Measurements from ENCODE around the gene NAA20. TPM values are rescaled to one million over a fixed set of nuclear protein-coding genes. Genes with fewer than 3 reads are reported as not detected.
A peak's percentile ranks its signal among the peaks of the same experiment; 100 is the strongest.

NAA20 gene
- total RNA-seq, 1 donor, result 32.6 TPM

DNA sequence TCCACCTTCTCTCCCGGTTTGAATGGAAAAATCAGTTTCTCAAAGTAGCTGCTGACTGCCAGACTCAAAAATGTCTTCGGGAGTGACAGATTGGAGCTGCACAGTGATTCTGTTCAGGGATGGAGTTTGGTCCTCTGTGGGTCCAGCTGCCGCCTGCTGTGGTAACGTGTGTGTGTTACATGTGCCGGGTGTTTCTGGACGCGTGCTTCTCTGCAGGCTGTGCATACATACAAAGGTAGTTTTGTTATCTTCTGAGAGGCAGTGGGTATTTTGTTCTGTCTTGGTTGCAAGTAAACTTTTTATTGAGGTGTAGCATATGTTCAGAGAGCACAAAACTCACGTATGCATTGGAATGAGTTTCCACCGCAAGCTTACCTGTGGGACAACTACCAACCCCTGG, 41.3 kb upstream of the NAA20 start:
- no peak overlapping the region for H2AFZ ChIP-seq (ENCODE audit: low read length)
- no peaks in the 10 kb centered on the region for H3K9me3 ChIP-seq (ENCODE audit: low read depth, low read length)
- peak overlapping the region; percentile 95 for H3K4me3 ChIP-seq (ENCODE audit: insufficient read depth, low read length)
- H3K36me3 ChIP-seq (ENCODE audit: insufficient read depth, low read length), result peaks cover 4% of the 10 kb centered on the region
- H3K4me2 ChIP-seq (ENCODE audit: insufficient read depth, low read length), result peak overlapping the region; percentile 97
- H4K20me1 ChIP-seq (ENCODE audit: insufficient read depth, low read length), result peaks cover 13% of the 10 kb centered on the region
- DNase-seq (ENCODE audit: insufficient read length, low spot score, missing footprints), result no peak
- H3K4me1 ChIP-seq (ENCODE audit: insufficient read depth, low read length), result peaks cover 56% of the 10 kb centered on the region
- peak overlapping the region; percentile 90 for H3K27ac ChIP-seq (ENCODE audit: low read depth, low read length)
- H3K27me3 ChIP-seq (ENCODE audit: insufficient read depth, low read length), result no peaks in the 10 kb centered on the region
- TF ChIP-seq, protein P1, sequence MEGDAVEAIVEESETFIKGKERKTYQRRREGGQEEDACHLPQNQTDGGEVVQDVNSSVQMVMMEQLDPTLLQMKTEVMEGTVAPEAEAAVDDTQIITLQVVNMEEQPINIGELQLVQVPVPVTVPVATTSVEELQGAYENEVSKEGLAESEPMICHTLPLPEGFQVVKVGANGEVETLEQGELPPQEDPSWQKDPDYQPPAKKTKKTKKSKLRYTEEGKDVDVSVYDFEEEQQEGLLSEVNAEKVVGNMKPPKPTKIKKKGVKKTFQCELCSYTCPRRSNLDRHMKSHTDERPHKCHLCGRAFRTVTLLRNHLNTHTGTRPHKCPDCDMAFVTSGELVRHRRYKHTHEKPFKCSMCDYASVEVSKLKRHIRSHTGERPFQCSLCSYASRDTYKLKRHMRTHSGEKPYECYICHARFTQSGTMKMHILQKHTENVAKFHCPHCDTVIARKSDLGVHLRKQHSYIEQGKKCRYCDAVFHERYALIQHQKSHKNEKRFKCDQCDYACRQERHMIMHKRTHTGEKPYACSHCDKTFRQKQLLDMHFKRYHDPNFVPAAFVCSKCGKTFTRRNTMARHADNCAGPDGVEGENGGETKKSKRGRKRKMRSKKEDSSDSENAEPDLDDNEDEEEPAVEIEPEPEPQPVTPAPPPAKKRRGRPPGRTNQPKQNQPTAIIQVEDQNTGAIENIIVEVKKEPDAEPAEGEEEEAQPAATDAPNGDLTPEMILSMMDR (IDR thresholded peaks at IDR 0.05; ENCODE audit: extremely low read depth, low read depth, low read length), result no peak
- peaks cover 53% of the 10 kb centered on the region for H3K79me2 ChIP-seq (ENCODE audit: insufficient read depth, low read length)

GRCh38 chr20:19976595-19977372, 40.4 kb upstream of the NAA20 start:
- peak; percentile 92 for DNase-seq (ENCODE audit: insufficient read length, low spot score, missing footprints)
- Histone ChIP-seq H3K79me2 (ENCODE audit: insufficient read depth, low read length) (peaks cover 62% of the 10 kb centered on the region), H2AFZ (ENCODE audit: low read length) (no peak overlapping the region), H3K4me1 (ENCODE audit: insufficient read depth, low read length) (peaks cover 61% of the 10 kb centered on the region), H3K36me3 (ENCODE audit: insufficient read depth, low read length) (peaks cover 4% of the 10 kb centered on the region), H3K4me2 (ENCODE audit: insufficient read depth, low read length) (peak overlapping the region; percentile 97), H3K9me3 (ENCODE audit: low read depth, low read length) (no peaks in the 10 kb centered on the region), H3K27me3 (ENCODE audit: insufficient read depth, low read length) (no peaks in the 10 kb centered on the region), H3K27ac (ENCODE audit: low read depth, low read length) (peak overlapping the region; percentile 90), H3K4me3 (ENCODE audit: insufficient read depth, low read length) (peak overlapping the region; percentile 95), H4K20me1 (ENCODE audit: insufficient read depth, low read length) (peaks cover 17% of the 10 kb centered on the region)
- TF ChIP-seq, protein P1 (IDR thresholded peaks at IDR 0.05; ENCODE audit: extremely low read depth, low read depth, low read length), result no peak

DNA sequence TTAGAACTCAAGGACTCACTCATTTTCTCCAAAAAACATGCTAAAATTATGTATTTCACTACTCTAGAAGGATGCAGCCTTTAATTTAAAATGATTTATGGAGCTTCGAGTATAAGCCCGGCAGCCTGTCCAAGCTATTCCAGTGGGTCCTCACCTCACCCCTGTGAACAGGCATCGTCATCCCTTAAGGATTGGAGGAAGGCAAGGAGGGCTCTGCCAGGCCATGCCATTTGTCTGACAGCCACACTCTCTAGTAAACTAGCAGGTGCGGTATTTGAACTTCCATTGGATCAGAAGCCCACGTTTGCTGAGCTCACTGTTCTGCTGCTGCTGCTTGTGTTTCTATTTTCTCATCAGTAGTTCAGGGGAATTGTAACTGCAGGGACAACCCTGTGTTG, 39.8 kb upstream of the NAA20 start:
- Histone ChIP-seq H3K4me2 (ENCODE audit: insufficient read depth, low read length) (peak overlapping the region; percentile 97), H3K27ac (ENCODE audit: low read depth, low read length) (peak overlapping the region; percentile 90), H3K27me3 (ENCODE audit: insufficient read depth, low read length) (no peaks in the 10 kb centered on the region), H3K36me3 (ENCODE audit: insufficient read depth, low read length) (peaks cover 7% of the 10 kb centered on the region), H4K20me1 (ENCODE audit: insufficient read depth, low read length) (peaks cover 23% of the 10 kb centered on the region), H3K4me1 (ENCODE audit: insufficient read depth, low read length) (peaks cover 61% of the 10 kb centered on the region), H2AFZ (ENCODE audit: low read length) (no peak overlapping the region), H3K79me2 (ENCODE audit: insufficient read depth, low read length) (peaks cover 68% of the 10 kb centered on the region), H3K4me3 (ENCODE audit: insufficient read depth, low read length) (peak overlapping the region; percentile 95), H3K9me3 (ENCODE audit: low read depth, low read length) (no peaks in the 10 kb centered on the region)
- TF ChIP-seq, protein P1 (IDR thresholded peaks at IDR 0.05; ENCODE audit: extremely low read depth, low read depth, low read length), result no peak
- no peak for DNase-seq (ENCODE audit: insufficient read length, low spot score, missing footprints)

- peak overlapping the region; percentile 95 for H3K4me3 ChIP-seq (ENCODE audit: insufficient read depth, low read length)
- DNase-seq (ENCODE audit: insufficient read length, low spot score, missing footprints), result no peak
- H3K27ac ChIP-seq (ENCODE audit: low read depth, low read length), result peak overlapping the region; percentile 90
- peaks cover 31% of the 10 kb centered on the region for H4K20me1 ChIP-seq (ENCODE audit: insufficient read depth, low read length)
- peaks cover 14% of the 10 kb centered on the region for H3K36me3 ChIP-seq (ENCODE audit: insufficient read depth, low read length)
- no peak overlapping the region for H2AFZ ChIP-seq (ENCODE audit: low read length)
- H3K79me2 ChIP-seq (ENCODE audit: insufficient read depth, low read length), result peaks cover 81% of the 10 kb centered on the region
- TF ChIP-seq, protein P1 (IDR thresholded peaks at IDR 0.05; ENCODE audit: extremely low read depth, low read depth, low read length), result no peak
- H3K4me1 ChIP-seq (ENCODE audit: insufficient read depth, low read length), result peaks cover 60% of the 10 kb centered on the region
- H3K9me3 ChIP-seq (ENCODE audit: low read depth, low read length), result no peaks in the 10 kb centered on the region
- peak overlapping the region; percentile 97 for H3K4me2 ChIP-seq (ENCODE audit: insufficient read depth, low read length)
- H3K27me3 ChIP-seq (ENCODE audit: insufficient read depth, low read length), result no peaks in the 10 kb centered on the region
Observed at GRCh38 chr20:19978511-19979210, 38.5 kb upstream of the NAA20 start.

Data from osteoblast (primary cell).